Mesothelial cell of epicardium (in vitro differentiated cells): Measurements from ENCODE around the gene AK9. TPM values are rescaled to one million over a fixed set of nuclear protein-coding genes. Genes with fewer than 3 reads are reported as not detected.

Source experiments
- DNase-seq, 2 experiments: peaks; one replicate each; pipeline ENCODE4 v3.0.0; 2021; ENCODE audit warnings: low spot score in 2 of 2; ENCODE audit not compliant: unreplicated experiment in 2 of 2
- H3K27ac Mint-ChIP-seq: 2 replicates; pipeline ENCODE4 v1.8.0; 2021; ENCODE audit warnings: mixed read lengths
- H3K27me3 Mint-ChIP-seq: 2 replicates; pipeline ENCODE4 v1.8.0; 2021; ENCODE audit warnings: low read depth, mixed read lengths
- H3K36me3 Mint-ChIP-seq: 2 replicates; pipeline ENCODE4 v1.8.0; 2021; ENCODE audit warnings: mixed read lengths
- H3K4me1 Mint-ChIP-seq: 2 replicates; pipeline ENCODE4 v1.8.0; 2021; ENCODE audit warnings: mixed read lengths
- H3K4me3 Mint-ChIP-seq: 2 replicates; pipeline ENCODE4 v1.8.0; 2021; ENCODE audit warnings: mild to moderate bottlenecking, moderate library complexity, mixed read lengths
- H3K9me3 Mint-ChIP-seq: 2 replicates; pipeline ENCODE4 v1.8.0; 2021; ENCODE audit warnings: mixed read lengths
- CTCF ChIP-seq: fragments of 200-600 bp; sonication (generic); IDR thresholded peaks from one replicate; pipeline ENCODE4 v1.5.0; 2021; ENCODE audit warnings: antibody characterized with exemption; ENCODE audit not compliant: unreplicated experiment
- total RNA-seq: library from RNA; stranded (reverse); gene quantifications from 3 replicates; pipeline ENCODE4 v1.2.1, GENCODE V29; 2021

AK9 gene
- total RNA-seq, 1 donor from 2014 or later, result 6.7 TPM

- H3K9me3 Mint-ChIP-seq, result peaks cover 24% of the 10 kb centered on the region
- H3K4me3 Mint-ChIP-seq, result no peak overlapping the region
- no peaks in the 10 kb centered on the region for H3K4me1 Mint-ChIP-seq
- H3K36me3 Mint-ChIP-seq, result peaks cover 3% of the 10 kb centered on the region
- no peak overlapping the region for H3K27ac Mint-ChIP-seq
- TF ChIP-seq CTCF, result no peak
- no peak for DNase-seq
- H3K27me3 Mint-ChIP-seq, result peaks cover 11% of the 10 kb centered on the region
Measured at GRCh38 chr6:109623288-109623687, 67.7 kb downstream of the AK9 start.

GRCh38 chr6:109612268-109612667, 78.7 kb downstream of the AK9 start:
- peaks cover 3% of the 10 kb centered on the region for H3K36me3 Mint-ChIP-seq
- no peak for DNase-seq
- peaks cover 6% of the 10 kb centered on the region for H3K4me1 Mint-ChIP-seq
- H3K4me3 Mint-ChIP-seq, result no peak overlapping the region
- no peak overlapping the region for H3K27ac Mint-ChIP-seq
- peaks cover 4% of the 10 kb centered on the region for H3K9me3 Mint-ChIP-seq
- TF ChIP-seq CTCF, result no peak
- H3K27me3 Mint-ChIP-seq, result peaks cover 2% of the 10 kb centered on the region

GRCh38 chr6:109611502-109611901, 79.5 kb downstream of the AK9 start:
- Mint-ChIP-seq H3K36me3 (peaks cover 3% of the 10 kb centered on the region), H3K9me3 (peaks cover 4% of the 10 kb centered on the region), H3K4me3 (no peak overlapping the region), H3K4me1 (peaks cover 6% of the 10 kb centered on the region), H3K27ac (no peak overlapping the region), H3K27me3 (peaks cover 1% of the 10 kb centered on the region)
- no peak for TF ChIP-seq CTCF
- no peak for DNase-seq

- no peak overlapping the region for H3K27ac Mint-ChIP-seq
- H3K36me3 Mint-ChIP-seq, result peaks cover 3% of the 10 kb centered on the region
- H3K9me3 Mint-ChIP-seq, result peaks cover 4% of the 10 kb centered on the region
- no peaks in the 10 kb centered on the region for H3K27me3 Mint-ChIP-seq
- no peak for TF ChIP-seq CTCF
- H3K4me3 Mint-ChIP-seq, result no peak overlapping the region
- H3K4me1 Mint-ChIP-seq, result peaks cover 6% of the 10 kb centered on the region
- DNase-seq, result no peak
Measured at GRCh38 chr6:109610590-109610989, 80.4 kb downstream of the AK9 start.

GRCh38 chr6:109609737-109610136, 81.3 kb downstream of the AK9 start:
- no peak overlapping the region for H3K4me3 Mint-ChIP-seq
- H3K4me1 Mint-ChIP-seq, result peaks cover 6% of the 10 kb centered on the region
- H3K36me3 Mint-ChIP-seq, result peaks cover 3% of the 10 kb centered on the region
- H3K27me3 Mint-ChIP-seq, result no peaks in the 10 kb centered on the region
- H3K27ac Mint-ChIP-seq, result no peak overlapping the region
- H3K9me3 Mint-ChIP-seq, result peaks cover 4% of the 10 kb centered on the region
- TF ChIP-seq CTCF, result no peak
- no peak for DNase-seq

GRCh38 chr6:109606359-109606758, 84.6 kb downstream of the AK9 start:
- Mint-ChIP-seq H3K9me3 (peaks cover 10% of the 10 kb centered on the region), H3K36me3 (no peaks in the 10 kb centered on the region), H3K4me1 (peaks cover 6% of the 10 kb centered on the region), H3K27ac (no peak overlapping the region), H3K4me3 (no peak overlapping the region), H3K27me3 (no peaks in the 10 kb centered on the region)
- DNase-seq, result no peak
- TF ChIP-seq CTCF, result no peak
